HG03575 (cell line): ENCODE measurements around the gene SEC14L6.

ENCODE experiments used
- ATAC-seq: cut with Tn5 transposase; IDR thresholded peaks from one replicate; pipeline ENCODE4 v1.9.1; 2021; ENCODE audit not compliant: unreplicated experiment, insufficient number of reproducible peaks, low FRiP score; ENCODE audit errors: extremely low read depth

The SEC14L6 gene

DNA sequence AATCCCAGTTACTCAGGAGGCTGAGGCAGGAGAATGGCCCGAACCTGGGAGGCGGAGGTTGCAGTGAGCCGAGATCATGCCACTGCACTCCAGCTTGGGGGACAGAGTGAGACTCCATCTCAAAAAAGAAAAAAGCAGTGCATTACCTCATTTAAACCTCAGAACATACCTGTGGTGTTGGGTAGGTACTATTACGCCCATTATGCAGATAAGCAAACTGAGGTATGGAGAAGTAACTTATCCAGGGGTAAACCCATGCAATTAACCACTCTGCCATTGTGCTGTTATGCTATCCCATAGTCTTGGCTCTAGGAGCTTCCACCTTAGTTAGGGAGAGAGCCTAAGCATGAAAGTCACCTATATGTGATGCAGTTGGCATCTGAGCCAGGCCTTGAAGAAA, 72.4 kb downstream of the SEC14L6 start:
- no peak for ATAC-seq

DNA sequence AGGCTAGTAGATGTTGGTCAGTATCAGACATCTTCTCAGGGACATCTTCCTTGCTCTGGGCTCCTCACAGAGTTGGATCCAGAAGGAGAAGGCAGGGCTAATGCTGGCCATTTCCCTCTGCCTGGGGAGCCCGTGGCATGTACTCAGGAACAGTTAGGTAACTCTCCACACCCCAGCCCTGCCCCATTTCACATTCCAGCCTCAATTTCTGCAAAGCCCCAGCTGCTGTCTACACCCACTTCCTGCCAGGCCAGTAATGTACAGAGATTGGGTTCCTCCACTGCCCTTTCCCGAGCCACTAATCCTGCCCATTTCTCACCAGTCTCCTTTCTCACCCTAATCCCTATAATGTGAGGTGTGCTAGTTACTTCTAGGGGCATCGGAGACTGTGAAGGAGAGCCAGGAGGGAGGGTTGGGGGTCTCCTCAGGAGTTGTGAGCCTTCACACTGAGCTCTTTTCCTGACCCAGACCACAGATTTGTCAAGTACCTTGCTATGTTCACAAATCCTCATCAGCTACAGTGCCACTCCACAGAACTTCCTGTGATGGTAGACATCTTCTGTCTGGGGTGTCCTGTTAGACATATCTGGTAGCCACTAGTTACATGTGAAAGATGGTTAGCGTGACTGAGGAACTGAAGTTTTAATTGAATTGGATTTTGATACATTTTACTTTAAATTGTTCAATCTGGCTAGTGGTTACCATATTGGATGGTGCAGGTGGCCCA, 73.4 kb downstream of the SEC14L6 start:
- no peak for ATAC-seq
